Sigmoid colon (tissue), 7 donors: ENCODE data around the gene TICAM2. TPM values are rescaled to one million over a fixed set of nuclear protein-coding genes. Genes with fewer than 3 reads are reported as not detected.

Experiments used
- DNase-seq: peaks from one replicate; pipeline ENCODE4 v3.0.0-alpha.2; 2019
- H3K27ac ChIP-seq, 4 donors: fragments of 200-600 bp; sonication (generic); one replicate each; pipeline ENCODE4 v1.5.1; 2016 to 2019; ENCODE audit warnings: mild to moderate bottlenecking in 1 of 4
- H3K27me3 ChIP-seq, 3 donors: fragments of 200-600 bp; sonication (generic); one replicate each; pipeline ENCODE4 v1.5.1; 2019; ENCODE audit warnings: mild to moderate bottlenecking in 1 of 3
- H3K36me3 ChIP-seq, 4 donors: fragments of 200-600 bp; sonication (generic); one replicate each; pipeline ENCODE4 v1.5.1; 2016 to 2019
- H3K4me1 ChIP-seq, 4 donors: fragments of 200-600 bp; sonication (generic); one replicate each; pipeline ENCODE4 v1.5.1; 2017 to 2019
- H3K4me3 ChIP-seq, 4 donors: fragments of 200-600 bp; sonication (generic); one replicate each; pipeline ENCODE4 v1.5.1; 2017 to 2019; ENCODE audit warnings: mild to moderate bottlenecking in 2 of 4, moderate library complexity in 1 of 4
- H3K9me3 ChIP-seq, 4 donors: fragments of 200-600 bp in 3 of 4; sonication (generic) in 3 of 4; one replicate each; pipeline versions ENCODE4 v1.5.1 to v1.6.1; 2013 to 2019
- EP300 ChIP-seq, 4 donors: sonication (generic); formaldehyde crosslinking; IDR thresholded peaks; one replicate each; pipeline ENCODE4 v1.6.1; 2017; ENCODE audit warnings: antibody characterized with exemption in 4 of 4
- POLR2A ChIP-seq, 2 donors: fragments of 450-650 bp; IDR thresholded peaks; one replicate each; pipeline ENCODE4 v1.6.1; 2016; ENCODE audit warnings: antibody characterized with exemption in 2 of 2, mild to moderate bottlenecking in 2 of 2, moderate library complexity in 2 of 2
- POLR2AphosphoS5 ChIP-seq, 4 donors: sonication (generic); formaldehyde crosslinking; IDR thresholded peaks; one replicate each; pipeline ENCODE4 v1.6.1; 2017; ENCODE audit warnings: antibody characterized with exemption in 4 of 4
- WGBS, 2 donors: extraction: QIAGEN DNeasy Blood & Tissue Kit; methylation state at CpG; one replicate each; pipeline ENCODE4 v1.1.7; 2013; 5-methylcytosine and 5-hydroxymethylcytosine counted together
- intact Hi-C: fragments of 100-400 bp; cut with DNase I; formaldehyde crosslinking; loops from one replicate; pipeline ENCODE4 v1.15.1; 2023
- polyA plus RNA-seq, 3 donors: library from polyadenylated mRNA; stranded (reverse); fragments of 200-250 nt; gene quantifications; one replicate each; pipeline ENCODE4 v1.2.3, GENCODE V29; 2013
- total RNA-seq, 4 donors: library from RNA; depleted of rRNA; stranded (reverse); fragments of >200 nt; gene quantifications; one replicate each; pipeline ENCODE4 v1.1.0, GENCODE V29; 2016
- TF ChIP-seq, protein P1 (sequence below), 4 experiments: fragments of 450-650 bp in 3 of 4; fragments of 200-600 bp in 1 of 4; IDR thresholded peaks; one replicate each; pipeline ENCODE4 v1.5.1; 2016 to 2019; ENCODE audit warnings: antibody characterized with exemption in 4 of 4, mild to moderate bottlenecking in 3 of 4, moderate library complexity in 2 of 4
- donor health status: healthy with polysubstance abuse.
- donor health status: Bipolar disorder and iron deficiency.
- donor health status: healthy.

The TICAM2 gene
- total and polyA plus RNA-seq, 7 donors: 0.95 to 3.9 (median 2.0) TPM; not detected in 1

DNA sequence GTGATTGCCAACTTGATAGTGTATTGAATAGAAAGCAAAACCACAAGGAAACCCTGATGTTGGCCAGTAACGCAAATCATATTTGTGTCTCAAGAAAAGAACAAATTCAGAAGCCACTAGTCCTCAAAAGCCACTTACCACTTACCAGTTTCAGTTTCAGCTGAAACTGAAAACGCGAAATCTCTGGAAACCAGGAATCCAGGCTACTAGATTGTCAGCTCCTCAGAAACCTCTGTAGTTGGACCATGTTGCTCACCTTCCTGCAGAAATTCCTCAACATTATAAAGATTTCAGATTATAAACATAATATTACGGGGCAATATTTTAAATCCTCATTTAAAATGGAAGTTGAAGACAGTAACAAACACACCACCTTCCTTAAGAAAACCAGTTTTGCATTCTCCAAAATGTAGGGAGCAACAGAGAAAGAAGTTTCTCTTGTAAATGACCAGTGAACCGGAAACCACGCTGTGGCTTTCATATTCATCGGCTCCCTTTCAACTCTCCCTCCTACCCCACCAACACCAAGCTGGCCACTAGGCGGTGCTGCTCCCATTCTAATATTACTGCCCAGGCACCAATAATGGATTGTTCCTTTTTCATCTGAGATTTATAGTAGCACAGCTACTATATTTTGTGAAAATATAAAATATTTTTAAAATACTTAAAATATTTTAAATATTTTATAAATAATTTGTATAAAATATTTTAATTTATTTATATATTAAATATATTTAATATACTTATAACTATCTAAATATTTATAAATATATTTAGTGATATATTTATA lies 32.3 kb upstream of the TICAM2 start:
- intact Hi-C loops: loop anchor here (1.0 kb wide), 1 partner anchor 434 kb away; no protein-coding TSS in a partner anchor

DNA sequence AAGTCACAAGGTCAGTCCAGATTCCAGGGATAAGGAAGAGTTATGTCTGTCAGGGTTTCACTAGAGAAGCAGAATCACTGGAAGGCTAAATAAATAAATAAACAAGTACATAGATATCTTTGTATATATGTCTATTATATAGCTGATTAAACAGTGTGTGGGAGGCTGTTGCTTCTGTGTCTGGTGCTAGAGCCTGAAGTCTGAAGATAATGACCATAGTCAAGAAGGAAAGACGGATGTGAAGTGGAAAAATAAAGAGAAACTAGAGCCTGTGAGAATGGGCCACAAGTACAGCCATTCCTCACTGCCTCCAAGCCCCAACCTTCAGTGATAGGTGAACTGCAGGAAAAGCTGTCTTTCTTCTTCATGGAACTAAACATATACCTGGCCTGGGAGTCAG lies 27.6 kb upstream of the TICAM2 start:
- Histone ChIP-seq H3K27ac (no peak overlapping the region), H3K4me1 (peaks cover 0 to 12% (median 4%) of the 10 kb centered on the region in 4 donors), H3K4me3 (no peak overlapping the region), H3K27me3 (no peaks in the 10 kb centered on the region), H3K9me3 (no peaks in the 10 kb centered on the region), H3K36me3 (no peaks in the 10 kb centered on the region)
- no peak for DNase-seq
- intact Hi-C loops: loop anchor here (5.0 kb wide), 2 partner anchors 88 to 452 kb away; partner anchors contain the start of gene FEM1C
- WGBS, 2 donors: 91 to 94% methylated on average over 1 of the region's 1 CpG
- TF ChIP-seq POLR2AphosphoS5 (IDR thresholded peaks at IDR 0.05): no peak
- TF ChIP-seq, protein P1, sequence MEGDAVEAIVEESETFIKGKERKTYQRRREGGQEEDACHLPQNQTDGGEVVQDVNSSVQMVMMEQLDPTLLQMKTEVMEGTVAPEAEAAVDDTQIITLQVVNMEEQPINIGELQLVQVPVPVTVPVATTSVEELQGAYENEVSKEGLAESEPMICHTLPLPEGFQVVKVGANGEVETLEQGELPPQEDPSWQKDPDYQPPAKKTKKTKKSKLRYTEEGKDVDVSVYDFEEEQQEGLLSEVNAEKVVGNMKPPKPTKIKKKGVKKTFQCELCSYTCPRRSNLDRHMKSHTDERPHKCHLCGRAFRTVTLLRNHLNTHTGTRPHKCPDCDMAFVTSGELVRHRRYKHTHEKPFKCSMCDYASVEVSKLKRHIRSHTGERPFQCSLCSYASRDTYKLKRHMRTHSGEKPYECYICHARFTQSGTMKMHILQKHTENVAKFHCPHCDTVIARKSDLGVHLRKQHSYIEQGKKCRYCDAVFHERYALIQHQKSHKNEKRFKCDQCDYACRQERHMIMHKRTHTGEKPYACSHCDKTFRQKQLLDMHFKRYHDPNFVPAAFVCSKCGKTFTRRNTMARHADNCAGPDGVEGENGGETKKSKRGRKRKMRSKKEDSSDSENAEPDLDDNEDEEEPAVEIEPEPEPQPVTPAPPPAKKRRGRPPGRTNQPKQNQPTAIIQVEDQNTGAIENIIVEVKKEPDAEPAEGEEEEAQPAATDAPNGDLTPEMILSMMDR (IDR thresholded peaks at IDR 0.05): no peak

More for the DNA sequence above, 32.3 kb upstream of the TICAM2 start:
- Histone ChIP-seq H3K4me1 (peaks cover 0 to 5% (median 0%) of the 10 kb centered on the region in 4 donors), H3K27me3 (no peaks in the 10 kb centered on the region), H3K36me3 (no peaks in the 10 kb centered on the region), H3K9me3 (no peaks in the 10 kb centered on the region), H3K4me3 (peak overlapping the region in 3 of 4 donors; percentile 26 to 40 (median 35)), H3K27ac (peak overlapping the region; percentile 41 to 70 (median 62))
- TF ChIP-seq, protein P1 (IDR thresholded peaks at IDR 0.05): peak; percentile 75 to 91 (median 84)
- TF ChIP-seq POLR2A (IDR thresholded peaks at IDR 0.05): no peak
- WGBS, 2 donors: 4 to 5% methylated on average over 8 of the region's 8 CpGs
- DNase-seq: peak; percentile 91

GRCh38 chr5:115627295-115627865 lies 25.1 kb upstream of the TICAM2 start:
- no peaks in the 10 kb centered on the region for H3K36me3 ChIP-seq
- intact Hi-C loops: loop anchor here (2.0 to 5.0 kb wide), 3 partner anchors 85 to 455 kb away; partner anchors contain the start of genes AP3S1, ATG12 and FEM1C
- H3K4me1 ChIP-seq: peaks cover 0 to 32% (median 29%) of the 10 kb centered on the region in 4 donors
- no peak overlapping the region for H3K4me3 ChIP-seq
- no peak overlapping the region for H3K27ac ChIP-seq
- no peak for TF ChIP-seq POLR2AphosphoS5 (IDR thresholded peaks at IDR 0.05)
- TF ChIP-seq EP300 (IDR thresholded peaks at IDR 0.05): no peak
- TF ChIP-seq, protein P1 (IDR thresholded peaks at IDR 0.05): no peak
- TF ChIP-seq POLR2A (IDR thresholded peaks at IDR 0.05): no peak
- no peaks in the 10 kb centered on the region for H3K27me3 ChIP-seq
- WGBS, 2 donors: 86 to 91% methylated on average over 5 of the region's 5 CpGs
- DNase-seq: no peak
- H3K9me3 ChIP-seq: no peaks in the 10 kb centered on the region

DNA sequence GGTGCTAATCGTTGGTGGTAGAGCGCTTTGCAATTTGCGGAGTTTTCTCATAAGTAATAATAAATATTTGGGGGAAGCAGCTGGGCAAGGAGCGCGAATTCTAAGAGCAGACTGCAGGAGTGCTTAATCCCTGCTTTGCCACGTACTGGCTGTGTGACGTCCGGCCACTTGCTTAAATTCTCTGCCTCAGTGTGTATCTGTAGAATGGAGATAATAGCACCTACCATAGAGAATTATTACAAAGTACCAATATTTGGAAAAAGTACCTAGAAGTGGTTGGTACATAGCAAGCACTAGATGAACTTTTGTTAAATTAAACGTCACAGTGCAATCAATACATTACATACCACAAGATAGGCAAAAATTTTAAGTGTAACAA lies 24.2 kb upstream of the TICAM2 start:
- H3K4me1 ChIP-seq: peaks cover 0 to 41% (median 35%) of the 10 kb centered on the region in 4 donors
- H3K27ac ChIP-seq: peak overlapping the region; percentile 91 to 97 (median 95)
- no peaks in the 10 kb centered on the region for H3K9me3 ChIP-seq
- 1 to 2% methylated on average over 9 of the region's 9 CpGs for WGBS, 2 donors
- intact Hi-C loops: loop anchor here (2.0 to 5.0 kb wide), 3 partner anchors 84 to 456 kb away; partner anchors contain the start of genes AP3S1, ATG12 and FEM1C
- H3K27me3 ChIP-seq: no peaks in the 10 kb centered on the region
- peak overlapping the region; percentile 76 to 97 (median 90) for H3K4me3 ChIP-seq
- TF ChIP-seq POLR2A (IDR thresholded peaks at IDR 0.05): peak in 1 of 2 donors; percentile 3
- TF ChIP-seq, protein P1 (IDR thresholded peaks at IDR 0.05): no peak
- no peak for DNase-seq
- H3K36me3 ChIP-seq: no peaks in the 10 kb centered on the region
